ENCODE measurements around the gene CD22. TPM values are rescaled to one million over a fixed set of nuclear protein-coding genes. Genes with fewer than 3 reads are reported as not detected.

Gene CD22
- total RNA-seq (10 to 100 TPM in 1 of 2 donors, 1 to 10 TPM in 1; 6.5 to 13.8 TPM), polyA plus RNA-seq (ENCODE audit: insufficient read length in 6 of 6) (10 to 100 TPM in 4 of 6 donors, 1 to 10 TPM in 2; 5.2 to 63.2 (median 19.7) TPM)
- long read RNA-seq, donor 1, result 0 reads
- long read RNA-seq, donor 2, result 0 reads
- long read RNA-seq, donor 3, result 0 reads
- long read RNA-seq, donor 4, result 0 reads
- long read RNA-seq, donor 5, result 0 reads
- long read RNA-seq, donor 6, result 0 reads
- long read RNA-seq, donor 7, result 0 reads
- long read RNA-seq, donor 8, result 0 reads
- long read RNA-seq, donor 9, result 0 reads
- long read RNA-seq, donor 10, partial matches to known transcripts, result 0 of 1 reads
- long read RNA-seq, donor 10, other reads (novel, unspliced or antisense), result 1 of 1 reads
- long read RNA-seq, donor 11, result 0 reads
- long read RNA-seq, donor 12, result 0 reads

DNA sequence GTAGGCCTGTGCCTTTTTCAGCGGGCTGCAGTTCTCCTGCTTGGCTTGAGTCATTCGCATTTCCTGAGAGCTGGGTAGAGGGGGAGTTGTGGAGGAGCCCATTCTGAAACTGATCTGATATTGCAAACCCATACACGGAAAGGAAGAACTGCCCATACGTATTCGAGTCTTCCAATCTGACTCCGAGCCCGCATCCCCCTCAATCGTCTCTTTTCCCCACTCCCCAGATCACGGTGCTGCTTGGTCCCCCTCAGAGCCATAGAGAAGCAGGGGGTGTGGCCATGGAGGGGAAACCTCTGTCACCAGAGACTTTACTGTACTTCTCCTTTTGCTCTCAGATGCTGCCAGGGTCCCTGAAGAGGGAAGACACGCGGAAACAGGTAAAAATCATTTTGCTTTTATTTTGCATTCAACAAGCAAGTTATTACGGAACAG, at the start of gene CD22:
TSS of gene CD22 (plus strand) at position 337 of the 435 bp plus-strand sequence. CDS start 2,854 bp downstream, outside the sequence.
- DNase-seq (peak in 1 of 4 donors; percentile 10), ATAC-seq (no peak)
- no peaks in the 10 kb centered on the region for H3K36me3 ChIP-seq
- intact Hi-C loops (cut with DNase I), result no loop called here
- H3K4me3 ChIP-seq, result peak within 1 kb of the TSS in 1 of 2 donors; percentile 10
- TF ChIP-seq, protein P1, sequence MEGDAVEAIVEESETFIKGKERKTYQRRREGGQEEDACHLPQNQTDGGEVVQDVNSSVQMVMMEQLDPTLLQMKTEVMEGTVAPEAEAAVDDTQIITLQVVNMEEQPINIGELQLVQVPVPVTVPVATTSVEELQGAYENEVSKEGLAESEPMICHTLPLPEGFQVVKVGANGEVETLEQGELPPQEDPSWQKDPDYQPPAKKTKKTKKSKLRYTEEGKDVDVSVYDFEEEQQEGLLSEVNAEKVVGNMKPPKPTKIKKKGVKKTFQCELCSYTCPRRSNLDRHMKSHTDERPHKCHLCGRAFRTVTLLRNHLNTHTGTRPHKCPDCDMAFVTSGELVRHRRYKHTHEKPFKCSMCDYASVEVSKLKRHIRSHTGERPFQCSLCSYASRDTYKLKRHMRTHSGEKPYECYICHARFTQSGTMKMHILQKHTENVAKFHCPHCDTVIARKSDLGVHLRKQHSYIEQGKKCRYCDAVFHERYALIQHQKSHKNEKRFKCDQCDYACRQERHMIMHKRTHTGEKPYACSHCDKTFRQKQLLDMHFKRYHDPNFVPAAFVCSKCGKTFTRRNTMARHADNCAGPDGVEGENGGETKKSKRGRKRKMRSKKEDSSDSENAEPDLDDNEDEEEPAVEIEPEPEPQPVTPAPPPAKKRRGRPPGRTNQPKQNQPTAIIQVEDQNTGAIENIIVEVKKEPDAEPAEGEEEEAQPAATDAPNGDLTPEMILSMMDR (IDR thresholded peaks at IDR 0.05), result no peak
- H3K4me1 ChIP-seq, result peaks cover 0 to 19% of the 10 kb centered on the region in 2 donors
- no peak within 1 kb of the TSS for H3K27ac ChIP-seq
- no peaks in the 10 kb centered on the region for H3K9me3 ChIP-seq
- H3K27me3 ChIP-seq, result peaks cover 0 to 45% of the 10 kb centered on the region in 2 donors

DNA sequence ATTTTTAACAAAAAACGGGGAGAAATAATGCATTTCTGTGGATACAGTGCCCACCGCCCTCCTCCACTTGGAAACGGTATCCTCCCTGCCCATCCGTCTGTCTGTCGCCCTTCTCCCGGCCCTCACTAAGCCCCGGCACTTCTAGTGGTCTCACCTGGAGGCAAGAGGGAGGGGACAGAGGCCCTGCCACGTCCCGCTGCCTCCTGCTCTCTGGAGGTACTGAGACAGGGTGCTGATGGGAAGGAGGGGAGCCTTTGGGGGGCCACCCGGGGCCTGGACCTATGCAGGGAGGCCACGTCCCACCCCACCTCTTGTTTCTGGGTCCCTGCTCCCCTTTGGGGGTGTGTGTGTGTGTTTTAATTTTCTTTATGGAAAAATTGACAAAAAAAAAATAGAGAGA, 49.6 kb upstream of the CD22 start:
- Histone ChIP-seq H3K36me3 (peaks cover 0 to 56% of the 10 kb centered on the region in 2 donors), H3K27ac (no peak overlapping the region), H3K4me1 (peaks cover 0 to 16% of the 10 kb centered on the region in 2 donors), H3K27me3 (peaks cover 0 to 24% of the 10 kb centered on the region in 2 donors), H3K4me3 (no peak overlapping the region), H3K9me3 (no peaks in the 10 kb centered on the region)
- ATAC-seq, result no peak
- TF ChIP-seq, protein P1 (IDR thresholded peaks at IDR 0.05), result no peak
- intact Hi-C loops (cut with DNase I), result no loop called here
- no peak for DNase-seq

DNA sequence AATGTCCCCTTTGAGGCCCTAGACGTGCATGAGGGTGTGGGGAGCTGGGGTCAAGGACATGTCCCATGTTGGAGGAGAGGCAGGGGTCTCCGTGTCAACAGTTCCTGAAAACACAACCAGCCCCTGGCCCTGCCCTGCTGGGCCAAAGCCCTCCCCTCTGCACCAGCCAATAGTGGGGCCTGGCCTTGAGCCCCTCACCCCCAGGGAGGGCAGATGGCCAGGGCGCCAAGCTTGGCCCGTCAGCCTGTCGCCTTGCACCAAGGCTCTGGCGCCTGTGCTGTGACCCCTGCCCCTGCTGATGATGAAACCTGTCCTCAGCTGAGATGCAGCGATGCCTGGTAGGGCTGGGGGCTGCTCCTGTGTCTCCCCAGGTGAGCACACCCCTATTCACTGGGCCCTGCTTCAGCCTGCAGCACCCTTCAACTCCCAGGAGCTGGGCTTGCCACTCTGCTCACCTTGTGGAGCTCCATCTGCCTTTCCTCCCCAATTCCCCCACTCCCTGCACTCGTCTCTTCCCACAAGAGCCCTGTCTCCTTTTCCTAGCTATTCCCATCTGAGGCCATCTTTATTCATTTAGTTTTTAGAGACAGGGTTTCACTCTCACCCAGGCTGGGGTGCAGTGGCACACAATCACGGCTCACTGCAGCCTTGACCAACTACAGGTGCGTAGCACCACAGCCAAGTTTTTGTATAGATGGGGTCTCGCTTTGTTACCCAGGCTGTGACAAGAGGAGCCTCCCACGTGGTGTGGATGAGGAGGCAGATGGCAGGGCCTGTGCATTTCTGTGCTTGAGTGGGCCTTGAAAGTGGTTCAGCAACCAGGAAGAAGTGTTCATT, 48.8 kb upstream of the CD22 start:
- TF ChIP-seq, protein P1 (IDR thresholded peaks at IDR 0.05), result no peak
- peak in 2 of 4 donors; percentile 63 to 81 for DNase-seq
- intact Hi-C loops (cut with DNase I), result no loop called here

DNA sequence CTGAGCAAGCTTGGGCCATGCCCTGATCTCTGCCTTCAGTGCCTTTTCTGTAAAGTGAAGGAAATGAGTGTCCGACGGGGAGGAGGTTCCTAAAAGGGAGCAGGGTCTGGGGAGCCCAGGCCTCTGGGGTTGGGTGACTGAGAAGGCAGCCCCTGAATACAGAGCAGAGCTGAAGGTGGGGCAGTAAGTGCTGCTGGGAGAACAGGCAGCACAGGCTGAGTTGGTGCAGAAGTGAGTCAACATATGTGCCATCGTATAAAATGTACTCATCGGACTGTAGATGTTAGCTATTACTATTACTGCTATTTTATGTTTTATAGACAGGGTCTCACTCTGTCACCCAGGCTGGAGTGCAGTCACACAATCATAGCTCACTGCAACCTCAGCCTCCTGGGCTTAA, 47.7 kb upstream of the CD22 start:
- DNase-seq, result no peak
- Histone ChIP-seq H3K4me1 (peaks cover 0 to 22% of the 10 kb centered on the region in 2 donors), H3K9me3 (no peaks in the 10 kb centered on the region), H3K27ac (no peak overlapping the region), H3K27me3 (peaks cover 0 to 24% of the 10 kb centered on the region in 2 donors), H3K36me3 (peaks cover 0 to 36% of the 10 kb centered on the region in 2 donors), H3K4me3 (no peak overlapping the region)
- TF ChIP-seq, protein P1 (IDR thresholded peaks at IDR 0.05), result no peak
- ATAC-seq, result no peak
- intact Hi-C loops (cut with DNase I), result no loop called here

More for the DNA sequence above, 48.8 kb upstream of the CD22 start:
- no peak for ATAC-seq
- peaks cover 0 to 47% of the 10 kb centered on the region in 2 donors for H3K36me3 ChIP-seq
- H3K27me3 ChIP-seq, result peaks cover 0 to 24% of the 10 kb centered on the region in 2 donors
- no peaks in the 10 kb centered on the region for H3K9me3 ChIP-seq
- H3K4me1 ChIP-seq, result peaks cover 0 to 22% of the 10 kb centered on the region in 2 donors
- no peak overlapping the region for H3K4me3 ChIP-seq
- H3K27ac ChIP-seq, result no peak overlapping the region
